B cell (primary cell): ENCODE measurements around the gene BRPF3. TPM values are rescaled to one million over a fixed set of nuclear protein-coding genes. Genes with fewer than 3 reads are reported as not detected.

ENCODE experiments used
- ATAC-seq: fragments of 200-7000 bp; cut with Tn5 transposase; one replicate; pipeline ENCODE4 v1.10.0; 2021; ENCODE audit warnings: low read depth, mild to moderate bottlenecking, moderate number of reproducible peaks, moderate library complexity
- CTCF ChIA-PET: fragments of 350-600 bp; sonication (Branson Sonifier 250); formaldehyde crosslinking; loops from one replicate; lab custom pipeline; 2021; ENCODE audit warnings: antibody characterized with exemption, inconsistent platforms; lab: Charles Lee
- POLR2A ChIA-PET: fragments of 350-600 bp; sonication (Branson Sonifier 250); formaldehyde crosslinking; loops from one replicate; lab custom pipeline; 2021; ENCODE audit warnings: antibody characterized with exemption; lab: Charles Lee
- DNase-seq: peaks from one replicate; pipeline ENCODE4 v3.0.0; 2013
- H2AFZ ChIP-seq: 2 replicates; pipeline ENCODE4 v1.6.1; 2012; ENCODE audit warnings: mild to moderate bottlenecking, low read depth, low read length; ENCODE audit not compliant: insufficient read depth, poor library complexity, severe bottlenecking
- H3K27ac ChIP-seq, 2 donors: 1 replicate in 1 of 2; 2 replicates in 1 of 2; pipeline ENCODE4 v1.5.1; 2012 to 2013; ENCODE audit warnings: low read length in 2 of 2, mild to moderate bottlenecking in 2 of 2, moderate library complexity in 1 of 2
- H3K27me3 ChIP-seq, 4 experiments: fragments of 200-600 bp in 1 of 4; sonication (generic) in 1 of 4; replicated peaks in 1 of 4; 1 replicate in 2 of 4; 2 replicates in 2 of 4; pipeline versions ENCODE4 v1.6.1 to v1.7.0; 2013 to 2016; ENCODE audit warnings: low read length in 3 of 4, mild to moderate bottlenecking in 2 of 4, mixed read lengths in 1 of 4, moderate library complexity in 1 of 4; ENCODE audit not compliant: insufficient read depth in 4 of 4, control insufficient read depth in 3 of 4; ENCODE audit errors: control extremely low read depth in 1 of 4
- H3K36me3 ChIP-seq, 2 experiments: replicated peaks in 1 of 2; 1 replicate in 1 of 2; 2 replicates in 1 of 2; pipeline versions ENCODE4 v1.6.1 to v1.7.1; 2013; ENCODE audit warnings: low read length in 1 of 2; ENCODE audit not compliant: insufficient read depth in 2 of 2, control insufficient read depth in 1 of 2; ENCODE audit errors: control extremely low read depth in 1 of 2, extremely low read depth in 1 of 2
- H3K4me1 ChIP-seq, 2 donors: fragments of 200-600 bp in 1 of 2; sonication (generic) in 1 of 2; 1 replicate in 1 of 2; 2 replicates in 1 of 2; pipeline versions ENCODE4 v1.5.1 to v1.6.1; 2013 to 2017; ENCODE audit warnings: low read length in 2 of 2; ENCODE audit not compliant: control insufficient read depth in 2 of 2, insufficient read depth in 2 of 2
- H3K4me2 ChIP-seq: replicated peaks from 2 replicates; pipeline ENCODE3; 2012; ENCODE audit warnings: mild to moderate bottlenecking, low read depth, low read length; ENCODE audit not compliant: poor library complexity, severe bottlenecking
- H3K4me3 ChIP-seq, 5 experiments: fragments of 200-600 bp in 1 of 5; sonication (generic) in 1 of 5; 1 replicate in 3 of 5; 2 replicates in 2 of 5; pipeline versions ENCODE4 v1.5.1 to v1.7.0; 2011 to 2016; ENCODE audit warnings: low read length in 4 of 5, mild to moderate bottlenecking in 4 of 5, low read depth in 2 of 5, control low read depth in 1 of 5, moderate library complexity in 1 of 5; ENCODE audit not compliant: insufficient read depth in 1 of 5; ENCODE audit errors: control extremely low read depth in 1 of 5, extremely low read depth in 1 of 5
- H3K79me2 ChIP-seq: fragments of 200-600 bp; sonication (generic); one replicate; pipeline ENCODE4 v1.6.0; 2016; ENCODE audit warnings: low read length; ENCODE audit not compliant: control insufficient read depth, insufficient read depth
- H3K9ac ChIP-seq: fragments of 200-600 bp; sonication (generic); 2 replicates; pipeline ENCODE4 v1.6.1; 2017; ENCODE audit warnings: mild to moderate bottlenecking, low read length, moderate library complexity
- H3K9me3 ChIP-seq, 3 donors: one replicate each; pipeline versions ENCODE4 v1.6.1 to v1.7.1; 2013; ENCODE audit warnings: low read length in 2 of 3; ENCODE audit not compliant: control insufficient read depth in 2 of 3, insufficient read depth in 1 of 3; ENCODE audit errors: control extremely low read depth in 1 of 3
- H4K20me1 ChIP-seq: 2 replicates; pipeline ENCODE4 v1.6.0; 2012; ENCODE audit warnings: mild to moderate bottlenecking, low read length; ENCODE audit not compliant: insufficient read depth, control insufficient read depth, poor library complexity, severe bottlenecking
- H3K27ac Mint-ChIP-seq: one replicate; pipeline ENCODE4 v1.8.0; 2021; ENCODE audit warnings: mixed read lengths
- H3K27me3 Mint-ChIP-seq: one replicate; pipeline ENCODE4 v1.8.0; 2021; ENCODE audit warnings: mixed read lengths
- H3K4me1 Mint-ChIP-seq: one replicate; pipeline ENCODE4 v1.8.0; 2021; ENCODE audit warnings: mixed read lengths
- H3K4me3 Mint-ChIP-seq: one replicate; pipeline ENCODE4 v1.8.0; 2021; ENCODE audit warnings: mixed read lengths
- H3K9me3 Mint-ChIP-seq: one replicate; pipeline ENCODE4 v1.8.0; 2022; ENCODE audit warnings: mixed read lengths; ENCODE audit not compliant: insufficient read depth
- CTCF ChIP-seq: fragments of 200-600 bp; IDR thresholded peaks from one replicate; pipeline ENCODE4 v1.8.0; 2022; ENCODE audit warnings: antibody characterized with exemption, mild to moderate bottlenecking
- EZH2 ChIP-seq: IDR thresholded peaks from 2 replicates; pipeline ENCODE4 v1.6.1; 2012; ENCODE audit warnings: borderline replicate concordance, low read depth, mild to moderate bottlenecking, moderate library complexity, low read length; ENCODE audit not compliant: insufficient read depth, poor library complexity, severe bottlenecking
- WGBS: methylation state at CpG from one replicate; pipeline ENCODE4 v1.1.5; 2013; ENCODE audit warnings: missing lambda C conversion rate; ENCODE audit not compliant: insufficient coverage; 5-methylcytosine and 5-hydroxymethylcytosine counted together
- intact Hi-C: fragments of 100-400 bp; cut with micrococcal nuclease; formaldehyde crosslinking; loops from one replicate; pipeline ENCODE4 v1.10.0; 2022
- polyA plus RNA-seq: library from polyadenylated mRNA; depleted of rRNA; stranded (reverse); fragments of >200 nt; gene quantifications from 2 replicates; pipeline ENCODE4 v1.2.3, GENCODE V29; 2012
- total RNA-seq, 2 donors: library from RNA; stranded (reverse); fragments of 120-200 nt in 1 of 2; gene quantifications; 1 replicate in 1 of 2; 2 replicates in 1 of 2; pipeline versions ENCODE4 v1.2.3 to v1.2.4, GENCODE V29; 2013 to 2022

Gene BRPF3
- total and polyA plus RNA-seq, 2 donors (not counting 1 experiment from before 2014, with no cell fraction given): 17.1 to 29.4 TPM

GRCh38 chr6:36223706-36224105, 27.2 kb downstream of the BRPF3 start:
- TF ChIP-seq CTCF: no peak
- TF ChIP-seq EZH2: no peak
- no peak overlapping the region for H2AFZ ChIP-seq
- no peaks in the 10 kb centered on the region for H3K79me2 ChIP-seq
- H3K9ac ChIP-seq: no peak overlapping the region
- POLR2A ChIA-PET: no interaction called here
- CTCF ChIA-PET: no interaction called here
- Mint-ChIP-seq H3K27ac (no peak overlapping the region), H3K9me3 (no peaks in the 10 kb centered on the region), H3K27me3 (no peaks in the 10 kb centered on the region), H3K4me3 (no peak overlapping the region), H3K4me1 (no peaks in the 10 kb centered on the region)
- H3K27me3 ChIP-seq: no peaks in the 10 kb centered on the region
- H3K9me3 ChIP-seq: no peaks in the 10 kb centered on the region
- no peak overlapping the region for H3K27ac ChIP-seq
- no peaks in the 10 kb centered on the region for H3K4me1 ChIP-seq
- H4K20me1 ChIP-seq: no peaks in the 10 kb centered on the region
- DNase-seq: no peak
- H3K4me2 ChIP-seq: no peak overlapping the region
- H3K4me3 ChIP-seq: no peak overlapping the region
- intact Hi-C loops: no loop called here
- peaks cover 5 to 69% of the 10 kb centered on the region in 2 experiments for H3K36me3 ChIP-seq
- WGBS: no CpG with 5 or more reads among the region's 1 CpG
- no peak for ATAC-seq

GRCh38 chr6:36224918-36225461, 28.4 kb downstream of the BRPF3 start:
- no peak for TF ChIP-seq EZH2
- TF ChIP-seq CTCF: no peak
- Mint-ChIP-seq H3K27me3 (no peaks in the 10 kb centered on the region), H3K9me3 (no peaks in the 10 kb centered on the region), H3K4me3 (no peak overlapping the region), H3K4me1 (no peaks in the 10 kb centered on the region), H3K27ac (no peak overlapping the region)
- DNase-seq: no peak
- intact Hi-C loops: no loop called here
- Histone ChIP-seq H3K9me3 (no peaks in the 10 kb centered on the region), H3K4me1 (no peaks in the 10 kb centered on the region), H2AFZ (no peak overlapping the region), H3K36me3 (peaks cover 4 to 66% of the 10 kb centered on the region in 2 experiments), H3K9ac (no peak overlapping the region), H3K79me2 (no peaks in the 10 kb centered on the region), H3K4me2 (no peak overlapping the region), H4K20me1 (no peaks in the 10 kb centered on the region), H3K27ac (no peak overlapping the region), H3K27me3 (no peaks in the 10 kb centered on the region), H3K4me3 (no peak overlapping the region)
- CTCF ChIA-PET: interaction anchor here (0.8 kb wide), 1 partner anchor 10 kb away, joined by 5 read pairs; no protein-coding TSS in a partner anchor
- POLR2A ChIA-PET: no interaction called here
- no peak for ATAC-seq
- no CpG with 5 or more reads among the region's 5 CpGs for WGBS
